Liver (tissue), 3 donors: ENCODE data around the gene AGPAT2.

Experiments used
- ATF3 ChIP-seq: IDR thresholded peaks from 2 replicates; pipeline ENCODE4 v1.6.1; 2016; ENCODE audit warnings: antibody characterized with exemption
- CTCF ChIP-seq: fragments of 150-350 bp; IDR thresholded peaks from 2 replicates; pipeline ENCODE4 v1.5.1; 2017; ENCODE audit warnings: improper control_type of control experiment, low read depth, low read length; ENCODE audit not compliant: missing input control
- EGR1 ChIP-seq, 2 donors: IDR thresholded peaks; 2 replicates each; pipeline ENCODE4 v1.6.1; 2016 to 2018; ENCODE audit warnings: antibody characterized with exemption in 2 of 2, low read depth in 2 of 2
- FOXA1 ChIP-seq: IDR thresholded peaks from 2 replicates; pipeline ENCODE4 v1.6.1; 2016; ENCODE audit warnings: antibody characterized with exemption
- GABPA ChIP-seq, 2 donors: IDR thresholded peaks in 1 of 2; conservative IDR thresholded peaks in 1 of 2; 2 replicates each; pipeline ENCODE4 v1.6.1; 2016; ENCODE audit warnings: antibody characterized with exemption in 2 of 2, mild to moderate bottlenecking in 1 of 2, moderate library complexity in 1 of 2
- MAX ChIP-seq: IDR thresholded peaks from 2 replicates; pipeline ENCODE4 v1.6.1; 2016; ENCODE audit warnings: antibody characterized with exemption
- RAD21 ChIP-seq, 2 donors: IDR thresholded peaks; 2 replicates each; pipeline ENCODE4 v1.6.1; 2016; ENCODE audit warnings: antibody characterized with exemption in 2 of 2, mild to moderate bottlenecking in 2 of 2
- REST ChIP-seq: IDR thresholded peaks from 2 replicates; pipeline ENCODE4 v1.6.1; 2016; ENCODE audit warnings: antibody characterized with exemption, mild to moderate bottlenecking
- RXRA ChIP-seq, 2 donors: IDR thresholded peaks; 2 replicates each; pipeline ENCODE4 v1.6.1; 2017 to 2018; ENCODE audit warnings: antibody characterized with exemption in 2 of 2, mild to moderate bottlenecking in 1 of 2
- SP1 ChIP-seq: IDR thresholded peaks from 2 replicates; pipeline ENCODE4 v1.6.1; 2018; ENCODE audit warnings: antibody characterized with exemption, mild to moderate bottlenecking
- YY1 ChIP-seq: IDR thresholded peaks from 2 replicates; pipeline ENCODE4 v1.6.1; 2016; ENCODE audit warnings: antibody characterized with exemption, mild to moderate bottlenecking
- donor health status: healthy.
- donor health status: healthy.

- TF ChIP-seq CTCF (no peak), REST (no peak), SP1 (no peak), ATF3 (no peak), RXRA (IDR thresholded peaks at IDR 0.05) (no peak), FOXA1 (no peak), RAD21 (IDR thresholded peaks at IDR 0.05) (no peak), GABPA (IDR thresholded peaks at IDR 0.05 in 1 of 2, conservative IDR thresholded peaks at IDR 0.05 in 1 of 2) (no peak), MAX (no peak), YY1 (no peak), EGR1 (IDR thresholded peaks at IDR 0.05; ENCODE audit: low read depth in 2 of 2) (no peak)
Measured at GRCh38 chr9:136667940-136668760, 19.1 kb downstream of the AGPAT2 start.
